Type B pancreatic cell (in vitro differentiated cells): ENCODE results near the gene FHL3. TPM values are rescaled to one million over a fixed set of nuclear protein-coding genes. Genes with fewer than 3 reads are reported as not detected.

Source experiments
- DNase-seq: peaks from one replicate; pipeline ENCODE4 v3.0.0; 2021; ENCODE audit warnings: mixed read lengths; ENCODE audit not compliant: unreplicated experiment; ENCODE audit errors: extremely low spot score
- H3K27ac Mint-ChIP-seq: 2 replicates; pipeline ENCODE4 v1.8.0; 2021; ENCODE audit warnings: mild to moderate bottlenecking, mixed read lengths
- H3K27me3 Mint-ChIP-seq: 2 replicates; pipeline ENCODE4 v1.8.0; 2021; ENCODE audit warnings: mixed read lengths
- H3K36me3 Mint-ChIP-seq: 2 replicates; pipeline ENCODE4 v1.8.0; 2021; ENCODE audit warnings: mixed read lengths
- H3K4me1 Mint-ChIP-seq: one replicate; pipeline ENCODE4 v1.8.0; 2021; ENCODE audit warnings: mixed read lengths; ENCODE audit not compliant: unreplicated experiment
- H3K4me3 Mint-ChIP-seq: 2 replicates; pipeline ENCODE4 v1.8.0; 2021; ENCODE audit warnings: mild to moderate bottlenecking, mixed read lengths
- H3K9me3 Mint-ChIP-seq: 2 replicates; pipeline ENCODE4 v1.8.0; 2021; ENCODE audit warnings: mixed read lengths
- CTCF ChIP-seq: fragments of 200-600 bp; sonication (generic); conservative IDR thresholded peaks from 2 replicates; pipeline ENCODE4 v1.5.0; 2021; ENCODE audit warnings: antibody characterized with exemption, mild to moderate bottlenecking
- total RNA-seq: library from RNA; stranded (reverse); gene quantifications from 2 replicates; pipeline ENCODE4 v1.2.1, GENCODE V29; 2021; ENCODE audit warnings: low replicate concordance

Gene FHL3
- total RNA-seq, 1 donor from 2014 or later = 25.1 TPM

GRCh38 chr1:37948841-37949240, 56.5 kb downstream of the FHL3 start:
- no peak for TF ChIP-seq CTCF

DNA sequence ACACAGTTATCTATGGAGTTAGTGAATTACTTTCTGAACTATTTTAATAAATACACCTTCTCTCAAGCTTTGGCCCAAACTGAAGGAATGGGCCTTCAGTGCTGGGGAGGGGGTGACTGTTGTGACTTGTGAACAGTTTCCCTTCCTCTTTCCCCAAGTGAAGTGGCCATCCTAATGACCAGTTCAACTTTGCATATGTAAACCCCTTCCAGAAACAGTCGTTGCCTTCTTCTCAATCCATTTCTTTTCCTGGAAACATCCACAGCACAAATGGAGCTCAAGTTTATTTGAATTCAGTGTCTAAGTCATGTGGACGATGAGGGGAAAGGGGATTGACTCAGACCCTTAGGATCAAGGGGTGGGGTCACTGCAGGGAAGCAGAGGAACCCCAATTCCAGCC, 57.1 kb downstream of the FHL3 start:
- no peak for TF ChIP-seq CTCF
- Mint-ChIP-seq H3K4me1 (peaks cover 7% of the 10 kb centered on the region), H3K4me3 (no peak overlapping the region)

More at GRCh38 chr1:37948841-37949240, 56.5 kb downstream of the FHL3 start:
- Mint-ChIP-seq H3K9me3 (no peaks in the 10 kb centered on the region), H3K4me1 (peaks cover 7% of the 10 kb centered on the region), H3K36me3 (no peaks in the 10 kb centered on the region), H3K27me3 (no peaks in the 10 kb centered on the region), H3K27ac (no peak overlapping the region), H3K4me3 (no peak overlapping the region)
- no peak for DNase-seq

DNA sequence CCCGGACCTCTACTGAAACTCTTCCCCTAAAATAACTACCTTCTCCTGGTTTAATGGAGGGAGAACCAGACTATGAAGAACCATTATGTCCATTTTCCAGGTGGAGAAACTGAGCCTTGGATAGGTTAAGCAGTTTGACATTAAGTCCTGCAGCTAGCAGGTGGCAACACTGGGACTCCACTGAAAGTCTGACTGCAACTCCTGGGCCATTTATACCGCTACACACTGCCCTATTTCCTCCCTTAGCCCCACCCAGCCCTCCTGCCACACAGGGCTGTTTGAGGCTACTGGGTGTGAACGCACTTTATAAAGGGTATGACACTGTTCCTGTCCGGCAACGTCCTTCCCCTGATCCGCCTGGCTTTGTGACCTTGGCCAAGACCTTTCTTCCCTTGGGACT, 58.0 kb downstream of the FHL3 start:
- Mint-ChIP-seq H3K9me3 (no peaks in the 10 kb centered on the region), H3K36me3 (no peaks in the 10 kb centered on the region), H3K27ac (no peak overlapping the region), H3K4me3 (peak overlapping the region; percentile 98), H3K27me3 (no peaks in the 10 kb centered on the region), H3K4me1 (peaks cover 7% of the 10 kb centered on the region)
- TF ChIP-seq CTCF = no peak
- DNase-seq = no peak

More for the DNA sequence above, 57.1 kb downstream of the FHL3 start:
- DNase-seq = no peak
- H3K9me3 Mint-ChIP-seq = no peaks in the 10 kb centered on the region
- no peaks in the 10 kb centered on the region for H3K27me3 Mint-ChIP-seq
- no peak overlapping the region for H3K27ac Mint-ChIP-seq
- no peaks in the 10 kb centered on the region for H3K36me3 Mint-ChIP-seq

Other genes starting within 250 kb of the FHL3 start
- gene EPHA10, start 240.4 kb downstream of the FHL3 start, total RNA-seq = 0.97 and 1.0 TPM in 2 replicates
- 11.6 and 21.1 TPM in 2 replicates for gene MANEAL, start 211.7 kb downstream of the FHL3 start, total RNA-seq
- gene C1orf122, start 197.7 kb downstream of the FHL3 start, total RNA-seq = 38.9 and 49.6 TPM in 2 replicates
- gene YRDC, start 197.3 kb downstream of the FHL3 start, total RNA-seq = 12.7 and 19.2 TPM in 2 replicates
- 20.5 and 20.7 TPM in 2 replicates for gene MTF1, start 145.9 kb downstream of the FHL3 start, total RNA-seq
- gene INPP5B, start 58.5 kb downstream of the FHL3 start, total RNA-seq = 16.1 and 19.3 TPM in 2 replicates
- gene SF3A3, start 15.5 kb downstream of the FHL3 start, total RNA-seq = 56.1 and 86.5 TPM in 2 replicates
- gene UTP11, start 7.2 kb upstream of the FHL3 start, total RNA-seq = 22.7 and 33.1 TPM in 2 replicates
- gene POU3F1, start 41.3 kb upstream of the FHL3 start, total RNA-seq = 0.69 and 2.8 TPM in 2 replicates